Heart left ventricle (tissue), 16 donors: ENCODE data around the gene GOLGA1. TPM values are rescaled to one million over a fixed set of nuclear protein-coding genes. Genes with fewer than 3 reads are reported as not detected.
"Not testable (repeated sequence)": the region's sequence is repeated elsewhere in the genome, so short reads cannot be mapped to it uniquely, and the experiment has no call there.

Source experiments
- ATAC-seq, 4 donors: fragments of 200-7000 bp; cut with Tn5 transposase; one replicate each; pipeline ENCODE4 v1.9.1; 2020 to 2022; ENCODE audit warnings: moderate library complexity in 4 of 4, mild to moderate bottlenecking in 3 of 4, moderate number of reproducible peaks in 1 of 4
- DNase-seq, 5 donors: peaks; one replicate each; pipeline ENCODE4 v3.0.0-alpha.2; 2020
- H3K27ac ChIP-seq, 12 donors: fragments of 200-600 bp; sonication (generic) in 4 of 12; one replicate each; pipeline versions ENCODE4 v1.5.0 to v1.8.0; 2016 to 2022; ENCODE audit warnings: mild to moderate bottlenecking in 2 of 12
- H3K27me3 ChIP-seq, 9 donors: fragments of 200-600 bp; sonication (generic) in 2 of 9; one replicate each; pipeline versions ENCODE4 v1.5.1 to v1.8.0; 2016 to 2022; ENCODE audit warnings: mild to moderate bottlenecking in 3 of 9
- H3K36me3 ChIP-seq, 9 donors: fragments of 200-600 bp; sonication (generic) in 2 of 9; one replicate each; pipeline versions ENCODE4 v1.5.0 to v1.8.0; 2018 to 2022; ENCODE audit warnings: mild to moderate bottlenecking in 2 of 9
- H3K4me1 ChIP-seq, 12 donors: fragments of 200-600 bp; sonication (generic) in 4 of 12; one replicate each; pipeline versions ENCODE4 v1.5.0 to v1.8.0; 2016 to 2022; ENCODE audit warnings: mild to moderate bottlenecking in 3 of 12
- H3K4me3 ChIP-seq, 12 donors: fragments of 200-600 bp; sonication (generic) in 4 of 12; one replicate each; pipeline versions ENCODE4 v1.5.0 to v1.8.0; 2017 to 2022; ENCODE audit warnings: mild to moderate bottlenecking in 9 of 12, moderate library complexity in 4 of 12
- H3K9me3 ChIP-seq, 12 donors: fragments of 200-600 bp; sonication (generic) in 4 of 12; one replicate each; pipeline versions ENCODE4 v1.5.0 to v1.8.0; 2016 to 2022; ENCODE audit warnings: mild to moderate bottlenecking in 1 of 12
- CTCF ChIP-seq, 12 donors: fragments of 200-600 bp; sonication (generic) in 4 of 12; IDR thresholded peaks; one replicate each; pipeline versions ENCODE4 v1.5.0 to v1.8.0; 2018 to 2022; ENCODE audit warnings: antibody characterized with exemption in 12 of 12, mild to moderate bottlenecking in 5 of 12
- POLR2A ChIP-seq, 2 donors: fragments of 450-650 bp; IDR thresholded peaks; one replicate each; pipeline ENCODE4 v1.6.1; 2017; ENCODE audit warnings: antibody characterized with exemption in 2 of 2, mild to moderate bottlenecking in 2 of 2, moderate library complexity in 2 of 2
- WGBS, 4 donors: extraction: QIAGEN DNeasy Blood & Tissue Kit in 2 of 4; methylation state at CpG; one replicate each; pipeline versions ENCODE4 v1.1.5 to v1.1.7; 2013 to 2018; 5-methylcytosine and 5-hydroxymethylcytosine counted together
- intact Hi-C, 10 donors: fragments of 100-400 bp; cut with DNase I; formaldehyde crosslinking; loops; one replicate each; pipeline versions ENCODE4 v1.11.1 to v1.14.2; 2022
- polyA plus RNA-seq, 2 donors: library from polyadenylated mRNA; stranded (reverse); fragments of 200-250 nt; gene quantifications; one replicate each; pipeline ENCODE4 v1.2.3, GENCODE V29; 2013
- total RNA-seq, 9 donors: library from RNA; depleted of rRNA in 2 of 9; stranded (reverse); fragments of >200 nt in 2 of 9; fragmentation: NEBNext Ultra II Directional in 3 of 9; extraction: Animal tissue kit (Norgen Biotek cat#: 25700) in 3 of 9; gene quantifications; one replicate each; pipeline versions ENCODE4 v1.1.0 to v1.2.4, GENCODE V29; 2016 to 2023
- donor health status: ischemic (EF 13 %, LVEDD 7.1; RV severe dilation, severe dysfunction).
- donor health status: healthy with polysubstance abuse.
- donor health status: DM: no; HTN: yes; CAD: no.
- donor health status: DM: no; HTN: no; CAD: no.
- donor health status: ischemic (EF 25% LVEDD 6.9; RV normal size, moderate dysfunction).
- donor health status: ischemic (EF 25% LVEDD 5.7; RV mildly dilated, moderate dysfunction).
- donor health status: healthy.
- donor health status: DM: yes; HTN: yes; CAD: no.
- donor health status: ischemic (EF 35%, LVEDD 5.7; RV mildly dilated, moderate dysfunction).
- donor health status: nonischemic (EF 11% LVEDD 7.7; RV severe dilation, severe dysfunction).
- donor health status: DM: yes; HTN: yes; CAD: no.
- donor health status: PGD.
- donor health status: ischemic (EF 29% LVEDD 5.4; RV normal size, mild dysfunction).
- donor health status: nonischemic (EF 23%, LVEDD 6.1; RV moderate dilation, normal function).

The GOLGA1 gene
- total and polyA plus RNA-seq, 11 donors: 5.8 to 22.9 (median 15.4) TPM

GRCh38 chr9:124973807-124974206 is 32.9 kb upstream of the GOLGA1 start:
- Histone ChIP-seq H3K9me3 (no peaks in the 10 kb centered on the region), H3K27ac (no peak overlapping the region), H3K4me3 (no peak overlapping the region), H3K27me3 (no peaks in the 10 kb centered on the region), H3K36me3 (peaks cover 0 to 51% (median 10%) of the 10 kb centered on the region in 9 donors), H3K4me1 (no peaks in the 10 kb centered on the region)
- intact Hi-C loops: no loop called here
- WGBS, 4 donors: 59 to 66% (median 61%) methylated on average over 6 of the region's 6 CpGs
- DNase-seq: no peak
- no peak for ATAC-seq
- TF ChIP-seq POLR2A (IDR thresholded peaks at IDR 0.05) (no peak), CTCF (IDR thresholded peaks at IDR 0.05) (no peak)

GRCh38 chr9:124972241-124972770 is 31.4 kb upstream of the GOLGA1 start:
- Histone ChIP-seq H3K4me3 (no peak overlapping the region), H3K9me3 (no peaks in the 10 kb centered on the region), H3K27me3 (no peaks in the 10 kb centered on the region), H3K27ac (no peak overlapping the region), H3K36me3 (peaks cover 0 to 59% (median 10%) of the 10 kb centered on the region in 9 donors), H3K4me1 (no peaks in the 10 kb centered on the region)
- no peak for ATAC-seq
- WGBS, 4 donors: 91 to 98% (median 98%) methylated on average over 2 of the region's 2 CpGs
- no peak for DNase-seq
- intact Hi-C loops: no loop called here
- TF ChIP-seq POLR2A (IDR thresholded peaks at IDR 0.05): no peak
- TF ChIP-seq CTCF (IDR thresholded peaks at IDR 0.05): no peak

- H3K4me1 ChIP-seq: peaks cover 0 to 17% (median 0%) of the 10 kb centered on the region in 12 donors
- DNase-seq: no peak
- 86 to 90% (median 89%) methylated on average over 2 of the region's 2 CpGs for whole genome bisulfite sequencing, 4 donors
- H3K27me3 ChIP-seq: no peaks in the 10 kb centered on the region
- ATAC-seq: no peak
- no peaks in the 10 kb centered on the region for H3K9me3 ChIP-seq
- H3K27ac ChIP-seq: no peak overlapping the region
- no peak for TF ChIP-seq CTCF (IDR thresholded peaks at IDR 0.05)
- TF ChIP-seq POLR2A (IDR thresholded peaks at IDR 0.05): no peak
- H3K4me3 ChIP-seq: no peak overlapping the region
- intact Hi-C loops: no loop called here
- peaks cover 0 to 42% (median 10%) of the 10 kb centered on the region in 9 donors for H3K36me3 ChIP-seq
Measured at GRCh38 chr9:124969401-124969800, 28.5 kb upstream of the GOLGA1 start.

GRCh38 chr9:124968238-124968637 is 27.4 kb upstream of the GOLGA1 start:
- TF ChIP-seq POLR2A (IDR thresholded peaks at IDR 0.05) (no peak), CTCF (IDR thresholded peaks at IDR 0.05) (no peak)
- Histone ChIP-seq H3K27me3 (no peaks in the 10 kb centered on the region), H3K4me1 (peaks cover 0 to 17% (median 0%) of the 10 kb centered on the region in 12 donors), H3K36me3 (peaks cover 0 to 40% (median 10%) of the 10 kb centered on the region in 9 donors), H3K27ac (no peak overlapping the region), H3K4me3 (no peak overlapping the region), H3K9me3 (no peaks in the 10 kb centered on the region)
- ATAC-seq (no peak), DNase-seq (no peak)
- WGBS, 4 donors: 87 to 96% (median 92%) methylated on average over 9 of the region's 9 CpGs
- intact Hi-C loops: no loop called here

GRCh38 chr9:124965775-124966568 is 25.1 kb upstream of the GOLGA1 start:
- Histone ChIP-seq H3K4me1 (peaks cover 0 to 17% (median 0%) of the 10 kb centered on the region in 12 donors), H3K27ac (peak overlapping the region in 1 of 12 donors; percentile 67), H3K36me3 (peaks cover 0 to 32% (median 7%) of the 10 kb centered on the region in 9 donors)
- intact Hi-C loops, H3K27me3 ChIP-seq, H3K4me3 ChIP-seq, H3K9me3 ChIP-seq, ATAC-seq, DNase-seq: not testable (repeated sequence)
- 81 to 85% (median 82%) methylated on average over 5 of the region's 5 CpGs for WGBS, 4 donors
